Activated gamma-delta T cell treated with Interleukin-2 at 50 U/mL for 16 hours (primary cell): ENCODE results near the gene PLPPR2.
"Not testable (repeated sequence)": the region's sequence is repeated elsewhere in the genome, so short reads cannot be mapped to it uniquely, and the experiment has no call there.

Experiments used
- DNase-seq: peaks from one replicate; pipeline ENCODE4 v3.0.0-alpha.2; 2020

Gene PLPPR2

GRCh38 chr19:11374433-11375142, 19.4 kb downstream of the PLPPR2 start, which contains the start of gene SWSAP1:
TSS of gene SWSAP1 (plus strand) at chr19:11374666. CDS start at chr19:11374681, 15 bp downstream.
- peak; percentile 96 for DNase-seq

- peak; percentile 77 for DNase-seq
Observed at GRCh38 chr19:11375143-11375948, 20.1 kb downstream of the PLPPR2 start.

GRCh38 chr19:11377237-11377636, 22.0 kb downstream of the PLPPR2 start:
- DNase-seq, result no peak

GRCh38 chr19:11377756-11378155, 22.5 kb downstream of the PLPPR2 start:
- DNase-seq, result no peak

DNA sequence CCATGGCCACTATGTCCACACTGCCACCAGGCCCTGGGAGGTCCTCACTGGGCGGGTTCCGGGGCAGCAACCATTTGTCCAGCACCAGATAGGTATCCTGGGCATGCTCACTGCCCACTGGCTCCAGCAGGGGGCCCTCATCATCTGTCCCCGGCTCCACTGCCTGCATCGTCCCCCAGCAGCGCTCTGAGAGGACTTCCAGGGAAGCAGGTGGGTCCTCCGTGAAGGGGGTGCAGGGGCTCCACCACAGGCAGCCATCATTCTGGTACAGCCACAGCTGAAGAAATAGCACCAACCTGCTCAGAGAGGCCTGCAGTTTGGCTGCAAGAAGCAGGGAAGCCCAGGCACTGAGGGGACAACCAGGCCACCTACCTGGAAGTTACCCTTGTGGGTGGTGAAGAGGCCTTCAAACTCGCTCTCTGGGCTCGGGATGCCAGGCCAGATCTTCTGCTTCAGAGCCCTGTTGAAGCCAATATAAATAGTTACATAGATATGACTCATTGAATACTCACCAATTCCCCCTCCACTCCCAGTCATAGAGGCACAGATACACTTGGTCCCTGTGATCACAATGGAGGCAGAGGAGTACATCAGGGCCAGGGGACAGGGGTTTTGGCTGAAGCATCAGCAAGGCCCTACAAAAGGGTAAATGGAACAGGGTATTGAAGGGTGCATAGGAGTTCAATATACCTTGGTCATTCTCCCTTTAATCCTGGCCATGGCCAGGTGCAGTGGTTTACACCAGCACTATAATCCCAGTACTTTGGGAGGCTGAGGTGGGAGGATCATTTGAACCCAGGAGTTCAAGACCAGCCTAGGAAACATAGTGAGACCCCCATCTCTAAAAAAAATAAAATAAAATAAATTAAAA, 23.3 kb downstream of the PLPPR2 start:
- no peak for DNase-seq

- not testable (repeated sequence) for DNase-seq
Observed at GRCh38 chr19:11379269-11379845, 24.1 kb downstream of the PLPPR2 start.

- no peak for DNase-seq
Observed at GRCh38 chr19:11379857-11380350, 24.7 kb downstream of the PLPPR2 start.

DNA sequence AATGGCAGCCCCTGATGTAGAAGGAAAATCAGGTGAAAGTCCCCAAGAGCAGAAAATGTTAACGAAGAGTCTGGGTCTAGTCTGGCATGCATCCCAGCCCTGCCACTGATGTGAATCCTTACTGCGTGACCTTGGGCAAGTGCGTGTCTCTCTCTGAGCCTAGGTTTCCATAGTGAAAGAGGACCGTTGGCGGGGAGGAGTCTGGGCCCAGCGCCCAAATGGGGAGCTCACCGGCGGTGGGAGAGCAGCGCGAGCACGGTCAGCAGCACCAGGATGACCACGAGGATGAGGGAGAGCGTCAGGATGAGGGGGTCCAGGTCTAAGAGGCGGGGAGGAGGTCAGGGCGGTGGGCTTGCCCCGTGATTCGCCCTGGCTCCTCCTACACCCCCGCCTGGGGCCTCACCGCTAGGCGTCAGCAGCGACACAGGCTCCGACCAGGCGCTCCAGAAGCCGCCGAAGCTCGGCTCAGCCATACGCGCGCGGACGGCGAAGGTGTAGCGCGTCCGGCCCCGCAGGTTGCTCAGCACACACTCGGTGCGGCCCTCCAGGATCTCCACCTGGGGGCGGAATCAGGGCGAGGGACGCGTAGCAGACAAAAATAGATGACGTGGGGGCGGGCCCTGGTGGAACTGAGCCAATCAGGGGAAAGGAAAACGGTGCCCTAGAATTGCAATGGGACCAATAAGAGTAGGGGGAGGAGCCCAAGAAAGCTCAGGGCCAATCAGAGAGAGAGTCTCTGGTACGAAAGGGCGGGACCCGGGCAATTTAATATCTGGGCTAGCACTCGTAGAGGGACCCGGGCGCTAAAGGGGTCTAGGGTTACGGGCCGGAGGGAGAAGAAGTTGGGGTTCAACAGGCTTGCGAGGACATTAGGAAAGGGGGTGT, 25.7 kb downstream of the PLPPR2 start:
- DNase-seq, result peak; percentile 97

- DNase-seq, result peak; percentile 27
Observed at GRCh38 chr19:11382898-11383705, 27.9 kb downstream of the PLPPR2 start.

DNA sequence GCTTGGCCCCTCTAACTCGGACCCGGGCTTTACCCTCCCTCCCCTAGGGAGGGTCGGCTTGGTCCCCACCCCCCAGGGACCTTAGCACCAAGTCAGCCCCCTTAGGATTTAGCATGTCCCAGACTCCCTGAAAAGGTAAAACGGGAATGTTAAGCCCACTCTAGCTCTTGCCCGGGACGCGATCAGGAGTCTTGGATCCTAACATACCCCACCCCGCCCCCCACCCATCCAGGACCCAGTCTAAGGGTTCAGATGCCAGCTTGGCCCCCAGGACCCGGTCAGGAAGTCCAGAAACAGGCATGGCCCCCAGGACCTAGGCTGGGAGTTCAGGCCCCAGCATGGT, 28.4 kb downstream of the PLPPR2 start:
- no peak for DNase-seq

DNA sequence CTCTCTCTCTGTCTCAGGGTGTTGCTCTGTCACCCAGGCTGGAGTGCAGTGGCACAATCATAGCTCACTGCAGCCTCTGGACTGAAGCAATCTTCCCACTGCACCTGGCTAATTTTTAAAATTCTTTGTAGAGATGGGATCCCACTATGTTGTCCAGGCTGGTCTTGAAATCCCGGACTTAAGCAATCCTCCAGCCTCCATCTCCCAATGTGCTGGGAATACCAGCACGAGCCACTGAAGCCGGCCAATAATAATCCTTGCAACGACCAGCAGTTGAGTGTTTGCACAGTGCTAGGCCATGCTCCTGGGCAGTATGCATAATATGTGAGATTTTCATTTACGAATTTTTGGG, 29.5 kb downstream of the PLPPR2 start:
- DNase-seq, result no peak

DNA sequence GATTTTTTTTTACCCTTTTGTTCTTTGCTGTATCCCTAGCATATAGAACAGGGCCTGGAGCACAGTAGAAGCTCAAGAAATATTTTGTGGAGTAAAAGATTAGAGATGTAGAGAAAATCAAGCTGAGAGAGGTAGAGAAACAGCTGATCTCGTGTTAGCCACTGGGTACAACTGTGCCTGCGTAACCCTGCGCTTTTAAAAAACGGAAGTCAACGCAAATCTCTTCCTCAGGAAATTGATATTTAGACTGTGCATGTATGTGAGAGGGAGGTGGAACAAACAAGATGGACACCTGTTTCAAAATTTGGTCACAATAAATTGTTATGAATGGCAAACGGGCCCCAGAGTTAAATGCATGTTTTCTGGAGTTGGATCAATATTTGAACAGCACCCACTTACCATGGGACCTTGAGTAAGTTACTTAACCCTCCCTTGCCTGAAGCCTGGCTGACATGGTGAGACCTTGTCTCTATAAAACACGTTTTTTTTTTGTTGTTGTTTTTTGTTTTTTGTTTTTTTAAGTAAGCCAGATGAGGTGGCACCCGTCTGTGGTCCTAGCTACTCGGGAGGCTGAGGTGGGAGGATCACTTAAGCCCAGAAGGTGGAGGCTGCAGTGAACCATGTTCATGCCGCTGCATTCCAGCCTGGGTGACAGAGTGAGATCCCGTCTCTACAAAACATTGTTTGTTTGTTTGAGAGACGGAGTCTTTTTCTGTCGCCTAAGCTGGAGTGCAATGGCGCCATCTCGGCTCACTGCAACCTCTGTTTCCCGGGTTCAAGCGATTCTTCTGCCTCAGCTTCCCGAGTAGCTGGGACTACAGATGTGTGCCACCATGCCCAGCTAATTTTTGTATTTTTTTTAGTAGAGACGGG, 32.2 kb downstream of the PLPPR2 start:
- DNase-seq, result no peak

DNA sequence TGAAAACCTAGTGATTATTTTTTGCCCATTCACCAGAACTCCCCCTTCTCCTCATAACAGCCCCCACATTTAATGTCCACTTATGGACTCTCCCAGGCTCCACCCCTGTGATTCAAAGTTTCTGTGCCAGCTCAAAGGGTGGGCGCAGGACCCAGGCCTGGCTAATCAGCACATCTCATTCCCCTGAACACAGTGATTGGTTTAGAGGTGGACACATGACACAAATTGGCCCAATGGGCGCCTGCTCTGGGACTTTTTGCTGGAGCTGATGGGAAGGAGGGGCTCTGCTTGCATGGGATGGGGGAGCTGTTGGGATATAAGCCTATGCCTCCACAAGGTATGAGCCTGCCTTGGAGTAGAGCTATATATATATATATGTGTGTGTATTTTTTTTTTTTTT, 35.1 kb downstream of the PLPPR2 start:
- DNase-seq, result no peak

DNA sequence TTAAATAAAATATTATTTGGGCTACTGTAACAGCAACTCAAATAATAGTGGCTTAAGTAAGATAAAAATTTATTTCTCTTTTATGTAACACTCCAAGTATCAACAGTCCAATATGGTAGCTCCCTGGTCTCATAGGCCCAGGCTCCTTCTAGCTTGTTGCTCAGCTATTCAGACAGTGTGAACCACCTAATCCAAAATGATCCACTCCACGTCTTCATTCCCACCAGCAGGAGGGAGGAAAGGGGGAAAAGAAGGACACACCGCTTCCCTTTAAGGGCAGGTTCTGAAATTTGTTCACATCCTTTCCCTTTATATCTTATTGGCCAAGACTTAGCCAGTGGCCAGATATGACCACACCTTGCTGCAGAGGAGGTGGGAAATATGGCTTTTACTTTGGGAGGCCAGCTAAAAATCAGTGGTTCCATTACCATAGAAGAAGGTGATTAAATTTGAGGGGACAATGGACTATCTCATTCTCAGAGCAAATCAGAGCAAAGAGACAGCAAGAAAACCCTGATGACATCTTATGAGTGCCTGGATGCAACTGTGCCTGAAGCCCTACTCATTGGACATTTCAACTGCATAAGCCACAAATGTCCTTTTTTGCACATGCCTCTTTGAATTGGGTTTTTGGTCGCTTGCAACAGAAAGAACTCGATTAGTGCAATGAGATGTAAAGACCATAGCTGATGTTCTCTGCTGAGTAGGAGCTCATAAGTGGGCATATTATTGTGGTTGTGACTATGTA, 35.9 kb downstream of the PLPPR2 start:
- no peak for DNase-seq

GRCh38 chr19:11397089-11397610, 41.9 kb downstream of the PLPPR2 start:
- no peak for DNase-seq

DNA sequence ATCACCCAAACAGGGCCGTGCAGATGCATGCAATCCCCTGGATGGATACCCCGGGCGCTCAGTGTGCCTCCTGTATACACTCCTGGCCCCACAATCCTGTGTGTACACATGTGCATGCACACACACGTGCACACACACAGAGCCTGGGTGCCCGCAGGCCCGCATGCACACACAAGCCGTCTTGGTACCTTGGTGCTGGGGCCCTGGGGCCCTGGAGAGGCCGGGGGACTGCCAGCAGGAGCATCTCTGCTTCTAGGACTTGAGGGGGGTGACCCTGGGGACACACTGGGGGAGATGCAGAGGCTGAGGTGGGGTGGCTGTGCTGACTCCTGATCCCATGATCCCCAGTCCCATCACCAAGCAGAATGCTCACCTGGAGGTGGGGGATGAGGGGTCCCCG, 44.4 kb downstream of the PLPPR2 start:
- DNase-seq, result no peak

DNA sequence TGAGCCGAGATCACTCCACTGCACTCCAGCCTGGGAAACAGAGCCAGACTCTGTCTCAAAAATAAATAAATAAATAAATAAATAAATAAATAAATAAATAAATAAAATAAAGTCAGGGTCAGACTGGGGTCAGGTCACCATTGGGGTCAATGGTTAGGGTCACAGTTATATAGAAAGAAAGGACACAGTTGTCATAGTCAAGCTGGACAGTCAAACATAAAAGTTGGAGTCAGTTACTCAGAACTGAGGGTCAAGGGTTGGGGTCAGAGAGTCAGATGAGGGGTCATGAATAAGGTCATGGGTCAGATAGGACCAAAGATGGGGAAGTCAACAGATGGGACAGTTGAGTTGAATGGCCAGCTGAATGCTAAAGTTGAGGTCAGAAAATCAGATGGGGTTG, 45.6 kb downstream of the PLPPR2 start:
- no peak for DNase-seq

- DNase-seq, result no peak
Observed at GRCh38 chr19:11401808-11402543, 46.7 kb downstream of the PLPPR2 start.
